Stimulated activated CD4-positive, alpha-beta T cell treated with anti-CD3 and anti-CD28 coated beads, TNF-alpha, amount 100 ng/mL, for 24 hours (primary cell): Measurements from ENCODE around the gene PSMB7.

Experiments used
- DNase-seq, 3 experiments: peaks; one replicate each; pipeline ENCODE4 v3.0.0-alpha.2; 2020; ENCODE audit warnings: low read depth in 3 of 3

Gene PSMB7

DNA sequence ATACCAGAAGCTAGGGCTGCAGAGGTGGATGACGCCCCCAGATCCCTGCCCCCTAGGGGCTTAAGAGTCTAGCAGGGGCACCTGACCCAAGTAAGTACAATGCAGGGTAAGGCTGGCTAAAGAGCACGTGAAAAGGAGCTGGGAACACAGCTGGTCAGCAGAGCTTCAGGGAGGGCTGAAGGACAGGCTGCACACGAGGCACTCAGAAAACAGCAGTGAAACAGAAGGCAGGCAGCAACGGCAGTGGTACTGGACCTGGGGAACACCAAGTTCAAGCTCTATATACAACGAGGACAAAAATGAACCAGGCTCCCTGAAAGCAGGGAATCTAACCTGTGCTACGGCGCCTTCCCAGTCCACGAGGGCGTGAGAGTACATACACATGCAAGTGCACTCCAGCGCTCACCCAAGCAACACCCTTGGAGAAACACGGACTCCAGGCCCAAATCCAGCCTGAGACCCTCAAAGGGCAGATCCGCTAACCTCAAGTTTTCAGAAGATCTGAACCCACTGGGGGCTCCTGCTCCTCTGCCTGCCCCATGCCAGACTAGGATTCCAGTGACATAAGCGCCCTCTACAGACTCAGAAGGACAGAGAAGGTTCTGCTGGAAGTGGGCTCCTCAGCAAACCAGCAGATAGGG lies 57.4 kb downstream of the PSMB7 start:
- DNase-seq, result no peak

DNA sequence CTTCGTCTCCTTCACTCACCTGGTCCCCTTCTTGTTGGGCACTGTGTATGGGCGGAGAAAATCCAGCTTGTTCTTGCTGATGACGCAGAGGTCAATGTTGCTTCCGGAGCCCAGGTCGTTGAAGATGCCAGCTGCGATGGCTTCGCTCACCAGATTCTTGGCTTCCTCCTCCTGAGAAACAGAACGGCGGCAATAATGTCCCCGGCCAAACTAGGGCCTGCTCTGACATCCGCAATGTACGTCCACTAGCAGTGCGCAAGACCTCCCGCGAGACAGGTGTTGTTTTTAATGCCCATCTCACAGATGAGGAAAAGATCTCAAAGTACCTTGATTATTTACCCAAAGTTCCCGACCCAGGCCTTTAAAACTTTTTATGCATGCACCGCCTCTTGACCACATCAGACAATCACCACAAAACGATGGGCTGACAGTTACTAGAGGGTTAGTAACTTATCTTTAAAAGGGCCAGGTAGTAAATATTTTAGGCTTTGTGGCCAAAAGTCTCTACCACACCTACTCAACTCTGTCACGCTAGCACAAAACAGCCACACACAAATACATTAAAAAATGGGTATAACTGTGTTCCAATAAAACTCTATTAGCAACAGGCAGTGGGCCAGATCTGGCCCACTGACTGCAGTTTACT lies 58.4 kb downstream of the PSMB7 start:
- DNase-seq, result no peak

DNA sequence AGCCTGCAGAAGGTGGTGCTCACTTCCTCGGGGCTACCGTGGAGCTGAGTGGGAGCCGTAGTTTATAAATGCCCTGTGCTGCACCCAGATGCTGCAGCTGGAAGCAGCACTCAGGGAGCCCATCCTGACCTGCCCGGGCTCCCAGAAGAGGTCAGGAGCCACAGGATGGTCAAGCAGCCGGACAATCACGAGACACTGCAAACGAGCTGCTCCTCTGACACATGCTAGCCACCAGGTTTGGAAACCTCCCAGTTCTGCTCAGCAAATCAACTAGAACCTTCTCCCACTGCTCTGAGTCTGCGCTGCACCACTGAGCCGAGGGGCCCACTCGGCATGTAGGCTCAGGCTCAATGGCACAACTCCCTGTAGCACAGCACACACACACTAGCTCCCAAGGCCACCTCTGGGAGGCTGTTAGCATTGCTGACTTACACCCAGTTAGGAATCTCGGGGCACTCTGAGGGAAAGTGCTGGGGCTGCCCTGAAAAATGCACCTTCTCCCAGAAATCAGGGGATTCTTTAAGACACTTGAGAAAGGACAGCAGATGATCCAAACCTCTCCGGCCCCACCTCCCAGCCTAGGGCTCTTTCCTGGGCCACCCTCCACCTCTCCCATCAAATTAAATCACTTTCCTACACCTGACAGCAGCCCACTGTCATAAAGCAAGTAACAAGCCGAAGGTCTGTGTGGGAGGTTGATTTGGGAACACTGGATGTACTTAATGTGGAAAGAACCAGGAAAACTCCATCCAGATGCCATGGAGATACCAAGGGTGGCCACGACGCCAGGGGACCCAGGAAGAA lies 59.1 kb downstream of the PSMB7 start:
- DNase-seq, result no peak

DNA sequence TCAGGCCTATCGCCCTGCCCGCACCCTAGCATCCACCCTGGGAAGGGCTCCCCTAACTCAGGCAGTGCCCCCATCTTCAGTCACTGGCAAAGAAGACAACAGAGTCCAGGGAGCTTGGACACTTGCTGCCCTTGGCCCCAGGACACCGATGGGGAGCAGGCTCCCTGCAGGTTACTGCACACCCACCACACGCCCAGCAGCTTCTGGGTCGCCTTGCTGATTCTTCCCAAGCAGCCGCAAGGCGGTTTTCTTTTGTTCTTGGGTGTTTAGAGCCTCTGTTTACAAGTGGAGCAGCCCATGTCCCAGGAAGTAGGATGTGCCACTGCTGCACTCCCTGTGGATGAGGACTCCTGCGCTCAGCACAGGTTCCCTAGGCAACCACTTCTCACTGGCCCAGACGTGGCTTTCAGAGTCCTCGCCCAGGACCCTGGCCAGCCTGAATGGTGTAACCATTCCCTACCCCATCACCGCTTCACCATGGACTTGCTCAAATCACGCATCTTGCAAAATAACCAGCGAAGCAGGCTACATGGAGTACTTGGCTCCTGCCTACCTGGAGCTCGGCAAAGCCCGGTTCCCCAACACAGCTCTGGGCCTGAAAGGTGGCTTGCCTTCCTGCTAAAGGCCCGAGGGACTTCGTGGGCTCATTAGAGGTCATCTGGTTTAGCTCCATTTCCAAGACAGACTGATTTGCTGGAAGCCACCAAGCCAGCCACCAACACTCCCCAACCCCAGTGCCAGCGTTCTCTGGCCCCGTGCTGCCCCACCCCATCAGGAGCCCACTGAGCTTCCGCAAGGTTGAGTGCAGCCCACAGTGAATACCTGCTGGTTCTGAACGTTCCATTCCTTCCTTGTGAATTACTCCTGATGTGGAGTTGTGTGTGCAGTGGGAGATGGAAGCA lies 60.0 kb downstream of the PSMB7 start:
- no peak for DNase-seq

DNA sequence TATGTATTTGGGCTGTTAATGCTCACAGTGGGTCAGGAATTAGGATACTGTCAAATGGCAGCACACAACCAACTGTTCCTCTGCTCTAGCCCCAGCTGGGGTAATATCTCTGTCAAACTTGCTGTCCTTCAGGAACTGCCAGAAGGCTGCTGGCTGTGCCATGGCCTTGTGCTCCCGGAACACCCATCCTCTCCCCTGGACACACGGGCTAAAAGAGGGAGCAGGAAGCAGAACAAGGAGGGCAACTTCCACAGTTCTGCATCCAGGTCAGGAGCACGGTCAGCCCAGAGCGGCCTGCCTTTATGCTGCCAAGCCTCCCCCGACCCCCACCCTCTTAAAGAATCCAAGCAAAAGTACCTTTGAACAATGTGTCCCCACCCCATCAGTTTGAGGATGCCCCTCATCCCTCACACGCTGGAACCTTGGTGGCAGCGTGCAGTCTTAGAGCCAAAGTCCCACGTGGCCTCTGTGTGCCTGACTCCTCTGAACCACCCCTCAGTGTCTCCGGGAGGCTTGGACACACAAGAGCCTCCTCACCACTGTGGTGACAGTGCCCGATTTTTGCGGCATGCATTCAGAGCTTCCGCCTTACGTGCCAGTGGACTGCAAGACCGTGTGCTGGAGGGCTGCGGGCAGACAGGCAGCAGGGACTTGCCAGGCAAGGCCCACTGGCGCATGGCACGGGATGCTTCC lies 60.8 kb downstream of the PSMB7 start:
- no peak for DNase-seq

DNA sequence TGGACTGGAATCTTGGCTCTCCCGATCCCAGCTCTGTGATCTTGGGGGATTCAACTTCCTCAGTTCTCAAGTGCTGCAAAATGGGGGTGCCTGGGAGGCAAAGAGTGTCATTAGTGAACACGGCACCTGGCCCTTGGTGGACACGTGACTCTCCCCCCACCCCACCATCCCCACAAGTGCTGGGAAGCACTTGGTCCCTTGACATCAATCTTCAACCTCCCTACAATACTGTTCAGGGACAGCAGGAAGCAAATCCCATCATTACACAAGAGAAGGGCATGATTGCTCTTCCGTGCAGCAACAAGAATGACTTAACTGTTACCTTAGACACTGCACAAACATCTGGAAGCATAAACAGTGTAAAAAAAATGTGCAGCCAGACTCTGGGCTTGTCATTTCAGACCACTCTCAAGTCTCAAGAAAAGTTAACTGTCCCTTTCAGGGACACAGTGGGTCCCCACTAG lies 61.4 kb downstream of the PSMB7 start:
- DNase-seq, result no peak

DNA sequence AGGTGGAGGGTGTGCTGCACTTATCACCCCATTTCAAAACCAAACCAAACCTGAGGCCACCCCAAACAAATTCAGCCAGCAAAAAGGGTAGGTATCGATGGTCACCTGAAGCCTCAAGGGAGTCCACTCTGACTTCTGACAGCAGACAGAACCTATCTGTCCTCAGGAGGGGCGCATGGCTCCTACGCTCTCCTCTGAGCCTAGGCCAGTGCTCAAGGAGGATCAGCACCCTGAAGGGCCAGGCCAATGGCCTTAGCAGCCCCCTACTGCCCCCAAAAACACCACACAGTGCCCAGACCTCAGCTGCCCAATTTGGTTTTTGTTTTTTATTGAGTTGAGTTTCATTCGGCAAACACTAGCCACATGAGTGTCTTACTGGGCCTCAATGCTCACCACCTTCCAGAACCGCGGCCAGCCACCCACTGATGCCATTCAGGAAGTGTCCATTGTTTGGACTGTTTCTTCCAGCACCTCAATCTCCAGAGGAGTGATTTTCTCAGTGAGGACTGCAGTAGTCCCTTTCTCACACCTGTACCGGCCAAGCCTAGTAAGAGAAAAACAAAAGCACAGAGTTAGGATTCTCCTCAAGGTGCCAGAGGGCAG lies 62.0 kb downstream of the PSMB7 start:
- DNase-seq, result no peak

DNA sequence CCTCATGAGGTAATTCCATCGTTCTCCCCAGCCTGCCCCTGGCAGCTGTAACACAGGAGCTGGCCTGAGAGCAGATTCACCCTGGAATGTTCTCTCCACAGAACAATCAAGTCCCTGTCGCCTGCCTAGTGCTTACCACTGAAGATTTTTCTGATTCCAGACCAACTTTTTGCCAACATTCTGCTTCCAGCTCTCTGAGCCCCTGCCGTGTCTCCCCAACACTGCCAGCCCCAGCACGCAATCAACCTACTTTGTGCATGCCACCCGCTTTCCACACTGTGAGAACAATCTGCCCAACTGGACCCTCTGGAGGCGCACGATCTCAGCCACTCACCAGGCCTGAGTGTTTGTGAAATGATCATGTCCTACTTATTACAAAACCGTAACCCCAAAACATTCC lies 62.6 kb downstream of the PSMB7 start:
- no peak for DNase-seq

DNA sequence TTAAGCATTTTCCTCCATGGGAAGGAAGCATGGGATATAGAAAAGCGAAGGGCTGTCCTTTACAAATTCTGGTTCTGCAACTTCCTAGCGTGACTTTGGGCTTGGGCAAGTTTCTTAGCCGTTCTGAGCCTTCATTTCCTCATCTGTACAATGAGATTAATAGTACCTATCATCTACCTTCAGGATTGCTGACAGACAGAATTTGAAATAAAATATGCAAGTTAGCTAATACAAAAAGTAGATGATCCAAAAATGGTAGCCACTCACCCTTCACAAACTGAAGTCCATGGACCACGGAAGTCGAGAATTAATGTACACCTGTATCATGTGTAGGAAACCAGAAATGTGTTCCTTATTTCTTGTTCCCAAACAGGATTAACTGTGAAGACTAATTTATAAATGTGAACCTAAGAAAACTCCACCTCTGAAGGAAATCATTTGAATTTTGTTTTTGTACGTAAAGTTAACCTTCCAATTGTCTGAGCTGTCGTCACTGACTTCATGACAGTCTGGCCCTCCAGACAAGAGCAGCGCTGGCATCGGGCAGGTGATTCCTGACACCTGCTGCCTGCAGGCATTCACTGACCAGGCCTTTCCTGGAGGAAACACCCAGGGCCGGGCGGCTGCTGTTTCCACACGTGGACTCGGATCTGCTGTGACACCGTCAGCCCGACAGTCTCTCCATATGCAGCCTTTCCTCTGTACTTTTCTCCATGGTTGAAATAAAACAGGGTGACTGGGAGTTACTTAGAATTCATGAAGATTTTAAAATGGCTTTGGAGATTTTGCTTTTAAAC lies 63.4 kb downstream of the PSMB7 start:
- no peak for DNase-seq

DNA sequence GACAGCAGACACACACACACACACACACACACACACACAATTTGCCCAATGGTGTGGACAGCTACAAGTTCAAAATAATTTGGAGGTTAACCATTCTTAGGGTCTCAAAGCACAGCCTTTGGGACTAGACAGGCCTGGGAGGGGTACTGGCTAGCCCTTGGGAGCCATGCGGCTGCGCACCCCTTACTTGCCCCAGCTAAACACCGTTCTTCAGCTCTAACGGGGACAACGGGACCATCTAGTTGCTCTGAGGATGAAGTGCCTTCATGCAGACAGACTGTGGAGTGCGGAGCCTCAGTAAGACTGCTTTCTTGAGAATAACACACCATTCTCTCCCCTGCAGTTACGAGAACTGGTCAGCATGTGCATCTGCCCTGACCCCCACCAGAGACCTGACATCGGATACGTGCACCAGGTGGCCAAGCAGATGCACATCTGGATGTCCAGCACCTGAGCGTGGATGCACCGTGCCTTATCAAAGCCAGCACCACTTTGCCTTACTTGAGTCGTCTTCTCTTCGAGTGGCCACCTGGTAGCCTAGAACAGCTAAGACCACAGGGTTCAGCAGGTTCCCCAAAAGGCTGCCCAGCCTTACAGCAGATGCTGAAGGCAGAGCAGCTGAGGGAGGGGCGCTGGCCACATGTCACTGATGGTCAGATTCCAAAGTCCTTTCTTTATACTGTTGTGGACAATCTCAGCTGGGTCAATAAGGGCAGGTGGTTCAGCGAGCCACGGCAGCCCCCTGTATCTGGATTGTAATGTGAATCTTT lies 64.6 kb downstream of the PSMB7 start:
- no peak for DNase-seq

DNA sequence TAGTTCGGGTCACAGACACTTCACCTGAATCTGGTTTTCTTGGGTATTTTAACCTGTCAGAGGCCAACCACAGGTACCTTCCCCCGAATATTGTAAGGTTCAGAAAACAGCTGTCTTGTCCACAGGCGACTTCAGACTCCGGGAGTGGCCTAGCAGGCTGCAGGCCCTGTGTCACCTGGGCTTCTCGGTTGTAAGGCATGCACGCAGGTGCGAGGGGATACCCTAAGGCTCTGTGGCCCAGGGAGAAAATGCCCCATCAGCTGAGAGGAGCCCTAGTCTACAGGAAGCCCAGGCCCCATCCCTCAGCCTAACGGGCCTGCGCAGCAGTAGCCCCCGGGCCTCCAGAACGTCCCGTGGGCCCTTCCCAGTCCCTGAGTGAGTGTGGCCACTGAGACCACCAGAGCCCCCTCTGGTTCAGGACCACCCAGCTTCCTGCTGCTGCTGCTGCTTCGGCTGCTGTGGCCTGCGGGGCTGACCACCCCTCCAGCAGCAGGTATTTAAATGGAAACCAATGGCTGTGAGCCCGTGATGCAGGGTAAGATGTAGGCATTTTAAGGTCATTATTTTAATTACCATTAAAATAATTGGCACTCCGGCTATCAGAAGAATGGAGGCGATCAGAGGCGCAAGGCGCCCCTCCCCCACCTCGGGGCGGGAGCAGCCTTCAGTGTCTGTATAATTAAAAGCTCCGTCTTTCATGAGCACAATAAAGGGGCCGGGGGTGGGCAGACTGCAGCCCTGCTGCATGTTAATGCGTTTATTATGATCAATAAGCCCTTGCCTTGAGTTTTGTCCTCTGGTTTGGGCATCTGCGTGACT lies 65.4 kb downstream of the PSMB7 start:
- DNase-seq, result no peak

DNA sequence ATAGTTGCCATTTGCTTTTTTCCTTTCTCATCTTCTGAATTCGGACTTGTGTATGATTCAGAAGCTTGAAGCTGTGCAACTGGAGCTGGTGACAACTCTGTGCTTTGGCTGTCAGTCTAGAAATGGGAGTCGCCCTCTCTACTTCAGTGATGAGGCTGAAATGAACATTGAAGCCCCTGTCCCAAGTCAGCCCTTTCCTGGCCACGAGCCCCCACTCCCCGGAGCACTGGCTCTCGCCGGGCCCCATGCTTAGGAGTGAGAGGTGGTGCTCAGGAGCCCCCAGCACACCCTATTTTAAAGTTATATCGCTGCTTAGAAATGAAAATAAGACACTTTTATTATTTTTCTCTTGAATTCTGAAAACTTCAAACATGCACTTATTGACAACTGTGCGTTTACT lies 66.0 kb downstream of the PSMB7 start:
- no peak for DNase-seq

DNA sequence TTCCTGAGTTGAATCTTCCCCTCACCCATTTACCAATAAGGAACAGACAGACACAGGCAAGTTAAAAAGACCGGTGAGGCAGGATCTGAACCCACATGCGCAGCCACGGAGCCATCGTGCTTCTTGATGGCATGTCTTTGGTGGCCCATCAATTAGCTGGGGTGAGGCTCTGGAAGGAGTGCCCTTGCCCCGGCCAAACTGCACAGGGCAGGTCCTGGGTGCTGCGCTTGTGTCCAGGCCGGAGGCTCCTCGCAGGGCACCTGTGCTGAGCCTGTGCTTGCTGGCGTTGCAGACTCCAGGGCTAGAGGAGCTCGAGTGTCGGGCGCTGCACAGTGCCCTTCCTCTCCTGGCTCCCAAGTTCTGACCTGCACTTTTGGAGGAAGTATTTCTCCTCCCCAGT lies 66.4 kb downstream of the PSMB7 start:
- DNase-seq, result no peak

DNA sequence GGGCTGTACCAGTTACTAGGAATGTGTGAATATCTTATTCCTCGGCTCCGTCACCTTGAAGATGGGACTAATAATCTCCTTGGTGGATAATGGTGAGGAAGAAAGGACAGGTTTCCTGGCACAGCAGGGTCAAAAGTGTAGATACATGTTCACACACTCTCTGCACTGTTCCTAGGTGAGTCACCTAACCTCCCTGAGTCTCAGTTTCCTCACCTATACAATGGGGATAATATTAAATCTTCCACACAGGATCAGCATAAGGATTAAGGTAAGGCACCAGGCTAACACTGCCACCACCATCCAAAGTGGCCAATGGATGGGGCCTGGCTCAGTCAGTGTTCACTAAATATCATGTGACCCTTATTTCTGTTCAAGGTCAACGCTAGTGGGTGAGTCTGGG lies 66.9 kb downstream of the PSMB7 start:
- DNase-seq, result no peak

DNA sequence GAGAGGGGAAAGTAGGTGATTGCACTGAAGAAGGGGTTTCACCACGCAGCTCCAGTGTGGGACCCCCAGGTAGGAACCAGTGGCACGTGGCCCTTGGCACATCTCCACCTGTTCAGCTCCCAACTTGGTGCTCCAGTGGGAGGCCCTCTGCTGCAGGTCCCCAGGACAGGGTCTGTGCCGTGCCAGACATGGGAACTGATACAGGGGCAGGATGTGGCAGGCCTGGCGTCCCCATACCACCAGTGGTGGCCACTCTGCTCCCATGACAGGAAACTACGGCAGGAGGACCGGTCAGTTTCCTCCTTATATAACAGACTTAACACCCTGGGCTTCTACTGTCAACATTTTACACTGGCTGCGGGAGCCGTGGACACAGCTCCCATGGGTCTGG lies 67.3 kb downstream of the PSMB7 start:
- no peak for DNase-seq

DNA sequence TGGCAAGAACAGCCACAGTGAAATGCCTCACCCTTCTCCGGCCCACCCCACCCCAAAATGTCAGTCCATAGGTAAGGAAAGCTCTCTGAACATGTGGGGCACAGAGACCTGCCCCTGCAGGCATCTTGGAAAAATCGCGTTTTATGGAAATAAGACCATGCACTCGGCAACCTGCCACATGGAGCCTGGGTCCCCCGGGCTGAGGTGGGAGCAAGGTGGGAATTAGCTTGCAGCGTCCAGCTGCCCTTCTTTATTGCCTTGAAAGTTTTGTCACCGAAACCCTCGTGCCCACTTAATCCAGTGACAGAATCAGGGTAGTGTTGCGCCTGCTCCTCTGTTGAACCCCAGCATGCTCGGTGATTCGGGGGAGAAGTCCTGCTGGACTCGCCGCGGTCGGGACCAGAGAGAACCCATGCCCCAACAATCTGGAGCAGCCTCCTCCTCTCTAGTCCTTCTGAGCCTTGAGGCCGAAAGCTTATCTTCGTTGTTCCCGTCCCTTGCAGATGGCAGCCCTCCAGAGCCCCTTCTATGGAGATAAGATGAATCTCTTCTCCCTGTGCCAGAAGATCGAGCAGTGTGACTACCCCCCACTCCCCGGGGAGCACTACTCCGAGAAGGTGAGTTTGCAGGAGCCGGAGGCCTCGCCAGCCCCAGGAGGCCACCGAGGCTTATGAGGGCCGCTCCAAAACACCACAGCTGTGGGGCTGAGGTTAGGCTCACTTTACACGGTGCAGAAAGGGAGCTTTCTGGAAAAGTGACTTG lies 67.9 kb downstream of the PSMB7 start:
- DNase-seq, result no peak

DNA sequence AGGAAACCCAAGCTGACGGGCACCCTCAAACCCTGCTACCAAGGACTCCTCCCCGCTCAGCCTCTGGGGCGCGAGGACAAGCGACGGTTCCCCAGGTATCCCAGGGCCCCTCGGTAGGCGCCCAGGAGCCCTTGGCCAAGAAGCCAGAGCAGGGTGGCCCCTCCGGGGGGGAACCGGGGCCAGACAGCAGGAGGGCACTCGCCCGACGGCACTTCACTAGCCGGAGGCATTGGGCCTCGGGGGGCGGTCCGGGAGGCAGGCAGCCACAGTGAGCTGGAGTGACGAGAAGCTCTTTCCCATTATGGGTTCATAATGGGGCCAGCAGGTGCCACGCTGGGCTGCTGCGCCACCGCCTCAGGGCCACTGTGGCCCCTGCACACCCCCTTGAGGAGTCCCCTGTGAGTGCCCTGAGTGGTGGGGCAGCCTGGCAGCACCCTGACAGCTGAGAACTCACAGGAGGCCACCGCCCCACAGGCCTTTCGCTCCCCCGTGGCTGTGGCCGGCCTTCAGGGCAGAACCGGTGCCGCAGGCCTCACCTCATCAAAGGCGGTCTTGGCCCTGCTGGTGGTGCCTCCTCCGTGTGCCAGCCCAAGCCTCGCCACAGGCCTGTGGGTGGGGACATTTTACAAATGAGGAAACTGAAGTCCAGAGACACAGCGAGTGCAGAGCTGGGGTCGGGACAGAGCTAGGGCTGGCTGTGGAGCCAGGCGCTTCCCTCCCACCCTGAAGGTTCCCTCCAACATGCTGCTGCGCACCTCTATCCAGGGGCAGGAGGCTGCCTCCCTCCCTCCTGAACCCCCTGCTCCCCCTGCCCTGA lies 68.7 kb downstream of the PSMB7 start:
- no peak for DNase-seq
